GM18511 (cell line): ENCODE measurements around the gene TMEM247.

Experiments used
- ATAC-seq: cut with Tn5 transposase; IDR thresholded peaks from one replicate; pipeline ENCODE4 v1.9.1; 2021; ENCODE audit warnings: mild to moderate bottlenecking, moderate library complexity; ENCODE audit not compliant: unreplicated experiment

Gene TMEM247

GRCh38 chr2:46479265-46479664 is at the start of gene TMEM247:
TSS of gene TMEM247 (plus strand) at chr2:46479565.
- ATAC-seq = no peak

GRCh38 chr2:46430413-46430812 is 49.0 kb upstream of the TMEM247 start:
- no peak for ATAC-seq

- ATAC-seq = no peak
These were observed 48.4 kb upstream of the TMEM247 start for GRCh38 chr2:46430992-46431391.

GRCh38 chr2:46431481-46432235 is 47.7 kb upstream of the TMEM247 start:
- no peak for ATAC-seq

- ATAC-seq = no peak
These were observed 44.5 kb upstream of the TMEM247 start for GRCh38 chr2:46434851-46435273.

- no peak for ATAC-seq
These were observed 44.0 kb upstream of the TMEM247 start for GRCh38 chr2:46435353-46435752.

- ATAC-seq = no peak
These were observed 43.5 kb upstream of the TMEM247 start for GRCh38 chr2:46435796-46436360.

- ATAC-seq = no peak
These were observed 42.6 kb upstream of the TMEM247 start for GRCh38 chr2:46436800-46437199.

GRCh38 chr2:46438102-46438501 is 41.3 kb upstream of the TMEM247 start:
- ATAC-seq = no peak

GRCh38 chr2:46438794-46439193 is 40.6 kb upstream of the TMEM247 start:
- no peak for ATAC-seq

- ATAC-seq = no peak
These were observed 39.8 kb upstream of the TMEM247 start for GRCh38 chr2:46439582-46439981.

GRCh38 chr2:46441838-46442712 is 37.3 kb upstream of the TMEM247 start:
- no peak for ATAC-seq

GRCh38 chr2:46444732-46445131 is 34.6 kb upstream of the TMEM247 start:
- no peak for ATAC-seq

GRCh38 chr2:46445556-46445955 is 33.8 kb upstream of the TMEM247 start:
- no peak for ATAC-seq

- ATAC-seq = no peak
These were observed 32.3 kb upstream of the TMEM247 start for GRCh38 chr2:46446871-46447568.

GRCh38 chr2:46447649-46448048 is 31.7 kb upstream of the TMEM247 start:
- ATAC-seq = no peak

GRCh38 chr2:46448111-46448510 is 31.3 kb upstream of the TMEM247 start:
- no peak for ATAC-seq

- no peak for ATAC-seq
These were observed 30.7 kb upstream of the TMEM247 start for GRCh38 chr2:46448641-46449040.

GRCh38 chr2:46449700-46450099 is 29.7 kb upstream of the TMEM247 start:
- no peak for ATAC-seq

GRCh38 chr2:46451131-46451711 is 28.1 kb upstream of the TMEM247 start:
- ATAC-seq = no peak

- ATAC-seq = no peak
These were observed 22.6 kb upstream of the TMEM247 start for GRCh38 chr2:46456789-46457188.
